Measurements from ENCODE around the gene GPX4. TPM values are rescaled to one million over a fixed set of nuclear protein-coding genes. Genes with fewer than 3 reads are reported as not detected.

Gene GPX4
- total RNA-seq, 1 donor from 2014 or later: 469 TPM

DNA sequence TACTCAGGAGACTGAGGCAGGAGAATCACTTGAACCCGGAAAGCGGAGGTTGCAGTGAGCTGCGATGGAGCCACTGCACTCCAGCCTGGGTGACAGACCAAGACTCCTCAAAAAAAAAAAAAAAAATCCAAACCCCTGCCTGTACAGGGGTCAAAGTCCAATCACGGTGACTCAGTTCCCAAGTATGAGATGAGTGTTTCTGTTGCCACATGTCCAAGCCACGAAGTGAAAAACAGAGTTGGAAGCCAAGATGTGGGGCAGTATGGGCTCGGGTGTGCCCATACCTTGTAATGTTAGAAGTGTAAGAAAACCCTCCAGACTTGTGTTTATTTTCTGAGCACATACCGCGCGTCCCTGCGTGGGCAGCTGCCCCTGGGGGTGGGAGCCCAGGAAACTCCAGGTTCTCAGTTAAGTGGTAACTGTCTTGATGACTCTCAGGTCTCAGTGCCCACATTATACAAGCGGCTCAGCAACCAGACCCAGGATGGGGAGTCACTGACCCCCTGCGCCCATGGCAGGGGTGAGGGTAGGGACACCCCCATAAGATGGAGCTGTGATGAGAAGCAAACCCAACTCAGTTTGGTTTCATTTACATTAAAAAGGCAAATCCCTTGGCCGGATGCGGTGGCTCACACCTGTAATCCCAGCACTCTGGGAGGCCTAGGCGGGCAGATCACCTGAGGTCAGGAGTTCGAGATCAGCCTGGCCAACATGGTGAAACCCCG lies 1.2 kb upstream of the GPX4 start:
- peak; percentile 51 to 96 for DNase-seq (ENCODE audit: low read depth in 2 of 2)

DNA sequence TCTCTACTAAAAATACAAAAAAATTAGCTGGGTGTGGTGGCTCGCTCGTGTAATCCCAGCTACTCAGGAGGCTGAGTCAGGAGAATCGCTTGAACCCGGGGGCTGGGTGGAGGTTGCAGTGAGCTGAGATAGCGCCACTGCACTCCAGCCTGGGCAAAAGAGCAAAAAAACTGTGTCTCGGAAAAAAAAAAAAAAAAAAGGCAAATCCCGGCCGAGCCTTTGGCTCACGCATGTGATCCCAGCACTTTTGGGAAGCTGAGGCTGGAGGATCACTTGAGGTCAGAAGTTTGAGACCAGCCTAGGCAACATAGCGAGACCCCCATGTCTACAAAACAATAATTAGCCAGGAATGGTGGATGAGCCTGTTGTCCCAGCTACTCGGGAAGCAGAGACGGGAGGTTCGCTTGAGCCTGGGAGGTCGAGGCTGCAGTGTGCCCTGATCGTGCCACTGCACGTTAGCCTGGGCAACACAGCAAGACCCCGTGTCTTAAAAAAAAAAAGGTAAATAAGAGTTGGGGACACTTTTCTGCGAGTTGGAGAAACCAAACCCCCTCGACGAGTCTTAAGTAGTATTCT lies 574 bp upstream of the GPX4 start:
- DNase-seq (ENCODE audit: low read depth in 2 of 2): no peak

DNA sequence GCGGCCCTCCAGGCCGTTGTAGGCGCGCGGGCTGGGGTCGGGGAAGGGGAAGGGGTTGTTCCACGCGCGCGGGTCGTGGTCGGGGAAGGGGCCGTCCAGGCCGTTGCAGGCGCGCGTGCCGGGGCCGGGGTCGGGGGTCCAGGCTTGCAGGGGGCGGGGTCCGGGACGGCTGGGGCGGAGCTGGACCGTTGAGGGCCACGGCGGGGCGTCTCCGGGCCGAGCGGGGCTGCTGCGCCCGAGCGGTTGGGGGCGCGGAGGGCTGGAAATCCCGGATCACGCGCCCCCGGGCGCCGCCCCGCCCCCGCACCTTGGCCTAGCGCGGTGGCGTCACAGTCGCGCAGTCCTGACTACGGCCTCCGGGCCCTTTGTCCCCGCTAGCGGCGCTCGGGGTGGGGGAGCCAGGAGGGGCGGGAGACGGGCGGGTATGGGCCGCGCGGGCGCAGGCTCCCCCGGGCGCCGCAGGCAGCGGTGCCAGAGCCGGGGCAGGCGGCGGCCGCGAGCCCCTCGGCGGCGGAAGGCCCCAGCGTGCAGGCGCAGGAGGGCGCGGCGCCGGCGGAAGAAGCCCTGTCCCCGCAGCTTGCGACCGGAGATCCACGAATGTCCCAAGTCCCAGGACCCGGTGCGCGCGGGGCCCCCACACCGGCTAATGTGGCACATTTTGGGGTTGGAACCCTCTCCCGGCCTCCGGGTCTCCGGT lies 665 bp downstream of the GPX4 start:
- peak; percentile 58 to 85 for DNase-seq (ENCODE audit: low read depth in 2 of 2)

DNA sequence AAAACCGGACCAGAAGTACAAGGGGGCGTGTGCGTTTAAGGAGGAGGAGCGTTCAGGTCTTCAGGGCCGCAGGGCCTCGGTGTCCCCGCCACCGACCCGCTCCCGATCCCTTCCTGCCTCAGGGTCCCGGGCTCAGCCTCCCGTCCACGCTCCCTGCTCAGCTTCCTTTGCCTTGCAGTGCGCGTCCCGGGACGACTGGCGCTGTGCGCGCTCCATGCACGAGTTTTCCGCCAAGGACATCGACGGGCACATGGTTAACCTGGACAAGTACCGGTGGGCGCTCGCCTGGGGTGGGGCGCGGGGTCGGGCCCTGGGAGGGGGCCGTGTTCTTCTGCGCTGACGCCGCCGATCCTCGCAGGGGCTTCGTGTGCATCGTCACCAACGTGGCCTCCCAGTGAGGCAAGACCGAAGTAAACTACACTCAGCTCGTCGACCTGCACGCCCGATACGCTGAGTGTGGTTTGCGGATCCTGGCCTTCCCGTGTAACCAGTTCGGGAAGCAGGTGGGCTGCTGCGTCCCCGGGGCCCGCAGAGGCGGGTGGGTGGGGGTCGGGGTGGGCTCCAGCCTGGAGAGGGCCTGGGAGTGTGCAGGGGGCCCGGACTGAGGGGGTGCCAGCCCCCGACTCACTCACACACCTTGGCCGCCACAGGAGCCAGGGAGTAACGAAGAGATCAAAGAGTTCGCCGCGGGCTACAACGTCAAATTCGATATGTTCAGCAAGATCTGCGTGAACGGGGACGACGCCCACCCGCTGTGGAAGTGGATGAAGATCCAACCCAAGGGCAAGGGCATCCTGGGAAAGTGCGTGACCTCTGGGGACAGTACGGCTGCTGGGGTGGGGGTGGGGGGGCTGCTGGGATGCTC lies 1.4 kb downstream of the GPX4 start:
- DNase-seq (ENCODE audit: low read depth in 2 of 2): peak in 1 of 2 donors; percentile 50

DNA sequence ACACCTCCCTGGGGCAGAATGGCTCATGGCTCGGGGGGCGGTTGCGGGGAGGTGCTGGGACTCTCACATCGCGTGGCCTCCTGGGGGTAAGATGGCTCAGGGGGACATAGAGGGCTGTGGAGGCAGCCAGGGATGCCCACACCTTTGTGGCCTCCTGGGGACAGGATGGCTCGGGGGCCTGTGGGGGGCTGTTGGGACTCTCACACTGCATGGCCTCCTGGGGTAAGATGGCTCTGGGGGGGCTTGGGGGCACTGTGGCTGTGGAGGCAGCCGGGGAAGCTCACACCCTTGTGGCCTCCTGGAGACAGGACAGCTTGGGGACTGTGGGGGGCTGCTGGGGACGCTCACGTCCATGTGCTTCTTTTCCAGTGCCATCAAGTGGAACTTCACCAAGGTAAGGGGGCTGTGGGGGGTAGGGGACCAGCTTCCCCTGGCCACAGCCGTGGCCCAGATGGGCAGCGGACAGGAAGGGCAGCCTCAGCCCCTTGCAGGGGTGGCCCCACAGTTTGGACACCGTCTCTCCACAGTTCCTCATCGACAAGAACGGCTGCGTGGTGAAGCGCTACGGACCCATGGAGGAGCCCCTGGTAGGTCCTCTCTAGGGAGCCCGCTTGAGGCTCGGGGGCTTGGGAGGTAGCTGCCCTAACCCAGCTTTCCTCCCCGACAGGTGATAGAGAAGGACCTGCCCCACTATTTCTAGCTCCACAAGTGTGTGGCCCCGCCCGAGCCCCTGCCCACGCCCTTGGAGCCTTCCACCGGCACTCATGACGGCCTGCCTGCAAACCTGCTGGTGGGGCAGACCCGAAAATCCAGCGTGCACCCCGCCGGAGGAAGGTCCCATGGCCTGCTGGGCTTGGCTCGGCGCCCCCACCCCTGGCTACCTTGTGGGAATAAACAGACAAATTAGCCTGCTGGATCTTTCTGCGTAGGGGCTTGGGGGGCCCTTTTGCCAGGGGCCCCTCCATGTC lies 2.4 kb downstream of the GPX4 start:
- no peak for DNase-seq (ENCODE audit: low read depth in 2 of 2)

DNA sequence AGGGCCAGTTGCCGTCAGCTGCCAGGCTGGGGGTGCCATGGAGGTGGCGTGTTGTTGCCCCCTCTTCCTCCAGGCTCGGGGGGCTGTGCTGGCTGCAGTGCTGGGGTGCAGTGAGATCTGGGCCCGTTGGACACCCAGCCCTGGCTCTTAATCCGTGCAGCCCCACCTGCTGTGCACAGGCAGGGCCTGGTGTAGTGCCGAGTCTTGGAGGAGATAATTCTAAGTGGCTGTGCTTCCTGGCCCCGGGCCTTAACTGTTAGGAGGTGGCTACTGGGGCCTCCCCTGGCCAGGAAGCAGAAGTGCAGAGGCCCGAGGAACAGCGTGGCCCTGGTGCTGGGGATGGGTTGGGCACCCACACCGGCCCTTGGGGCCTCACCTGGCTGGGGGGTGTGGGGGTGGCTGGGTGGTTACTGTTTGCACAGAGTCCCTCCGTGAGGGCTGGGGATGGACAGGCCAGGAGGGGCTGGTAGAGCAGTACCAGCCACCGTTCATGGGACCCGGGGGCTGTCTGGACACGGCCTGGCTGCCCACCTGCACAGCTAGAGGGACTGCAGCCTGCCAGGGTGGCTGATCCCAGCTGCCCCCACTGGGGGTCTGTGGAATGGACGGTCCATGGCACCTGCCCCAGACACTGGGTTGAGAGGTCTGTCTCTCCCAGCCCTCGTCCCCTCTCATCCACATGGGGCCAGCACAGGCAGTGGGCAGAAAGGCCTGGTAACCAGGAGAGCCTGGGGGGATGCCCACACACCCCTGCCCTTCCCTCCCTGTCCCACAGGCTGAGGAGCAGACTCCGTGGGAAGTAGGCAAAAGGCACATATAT lies 3.3 kb downstream of the GPX4 start:
- DNase-seq (ENCODE audit: low read depth in 2 of 2): no peak

DNA sequence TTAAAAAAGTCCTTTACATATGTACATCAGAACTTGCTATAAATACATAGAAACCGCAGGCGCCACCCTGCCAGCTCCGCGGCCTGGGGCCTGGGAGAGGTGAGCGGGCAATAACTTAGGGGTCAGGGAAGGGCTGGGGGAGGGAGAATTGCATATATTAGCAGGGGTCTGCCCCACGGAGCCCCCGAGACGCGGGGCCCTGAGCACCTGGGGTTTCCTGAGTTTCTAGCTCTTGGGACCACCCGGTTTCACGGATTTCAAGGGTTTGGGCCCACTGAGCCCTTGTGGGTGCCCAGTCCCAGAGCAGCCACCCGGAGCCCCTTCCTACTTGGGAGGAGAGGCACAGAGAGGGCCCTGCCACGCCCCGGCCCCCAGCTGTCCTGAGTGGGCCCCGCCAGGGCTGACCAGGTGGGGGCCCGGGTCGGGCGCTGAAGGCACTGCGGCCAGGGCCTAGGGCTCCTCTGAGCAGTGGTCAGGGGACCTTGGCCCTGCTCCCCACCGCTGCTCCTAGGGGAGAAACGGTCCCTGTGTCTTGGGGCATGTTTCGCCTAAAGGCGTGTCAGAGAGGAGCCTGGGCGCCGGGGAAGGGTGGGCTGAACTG lies 4.0 kb downstream of the GPX4 start:
- no peak for DNase-seq (ENCODE audit: low read depth in 2 of 2)

DNA sequence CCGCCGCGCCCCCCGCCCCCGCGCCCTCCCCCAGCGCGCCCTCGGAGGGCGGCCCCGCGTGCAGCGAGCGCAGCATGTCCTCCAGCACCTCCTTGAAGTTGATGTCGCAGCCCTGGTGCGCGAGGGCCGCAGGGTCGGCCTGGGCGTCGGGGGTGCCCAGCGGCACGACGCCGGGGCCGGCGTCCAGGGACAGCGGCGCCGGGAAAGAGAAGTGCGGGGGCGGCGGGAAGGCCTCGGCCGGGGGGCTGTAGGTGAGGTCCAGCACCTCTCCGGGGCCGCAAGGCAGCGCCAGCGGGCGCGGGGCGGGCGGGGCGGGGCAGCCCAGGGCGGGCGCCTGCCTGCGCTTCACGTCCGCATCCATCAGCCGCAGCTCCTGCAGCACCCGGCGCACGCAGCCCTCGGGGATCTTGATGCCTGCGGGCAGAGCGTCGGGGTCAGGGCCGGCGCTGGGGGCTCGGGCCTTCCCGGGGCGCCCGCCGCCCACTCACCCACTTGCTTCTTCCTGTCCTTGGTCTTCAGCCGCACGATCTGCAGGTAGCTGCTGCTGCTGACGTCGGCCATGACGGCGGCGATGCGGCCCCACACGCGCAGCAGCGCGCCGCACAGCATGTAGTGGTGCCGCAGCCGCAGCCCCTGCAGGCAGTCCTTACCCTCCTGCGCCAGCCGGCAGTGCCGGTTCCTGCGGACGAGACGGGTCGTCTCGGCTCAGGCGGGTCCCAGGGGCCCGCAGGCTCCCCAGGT lies 4.7 kb downstream of the GPX4 start:
- no peak for DNase-seq (ENCODE audit: low read depth in 2 of 2)

DNA sequence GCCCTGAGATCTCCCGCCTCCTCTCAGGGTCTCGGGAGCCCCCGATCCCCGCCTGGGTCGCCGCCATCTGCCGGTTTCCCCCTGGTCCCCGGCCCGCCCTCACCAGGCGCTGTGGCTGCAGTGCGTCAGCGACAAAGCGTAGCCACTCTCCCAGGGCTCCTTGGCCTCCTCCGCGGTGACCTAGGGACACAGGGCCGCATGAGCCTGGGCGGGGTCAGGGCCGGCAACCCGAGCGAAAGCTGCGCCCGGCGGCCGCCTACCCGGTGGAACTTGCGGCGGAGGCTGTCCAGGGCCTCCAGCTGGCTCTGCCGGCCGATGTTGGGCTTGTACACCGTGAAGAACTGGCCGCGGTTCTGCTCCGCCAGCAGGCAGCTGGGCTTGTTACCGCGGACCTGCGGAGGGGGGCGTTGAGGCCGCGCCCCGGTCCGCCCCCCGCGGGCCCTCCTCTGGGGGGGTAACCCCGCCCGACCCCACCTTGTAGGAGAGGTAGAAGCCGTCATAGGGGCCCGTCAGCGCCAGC lies 5.3 kb downstream of the GPX4 start:
- DNase-seq (ENCODE audit: low read depth in 2 of 2): no peak

DNA sequence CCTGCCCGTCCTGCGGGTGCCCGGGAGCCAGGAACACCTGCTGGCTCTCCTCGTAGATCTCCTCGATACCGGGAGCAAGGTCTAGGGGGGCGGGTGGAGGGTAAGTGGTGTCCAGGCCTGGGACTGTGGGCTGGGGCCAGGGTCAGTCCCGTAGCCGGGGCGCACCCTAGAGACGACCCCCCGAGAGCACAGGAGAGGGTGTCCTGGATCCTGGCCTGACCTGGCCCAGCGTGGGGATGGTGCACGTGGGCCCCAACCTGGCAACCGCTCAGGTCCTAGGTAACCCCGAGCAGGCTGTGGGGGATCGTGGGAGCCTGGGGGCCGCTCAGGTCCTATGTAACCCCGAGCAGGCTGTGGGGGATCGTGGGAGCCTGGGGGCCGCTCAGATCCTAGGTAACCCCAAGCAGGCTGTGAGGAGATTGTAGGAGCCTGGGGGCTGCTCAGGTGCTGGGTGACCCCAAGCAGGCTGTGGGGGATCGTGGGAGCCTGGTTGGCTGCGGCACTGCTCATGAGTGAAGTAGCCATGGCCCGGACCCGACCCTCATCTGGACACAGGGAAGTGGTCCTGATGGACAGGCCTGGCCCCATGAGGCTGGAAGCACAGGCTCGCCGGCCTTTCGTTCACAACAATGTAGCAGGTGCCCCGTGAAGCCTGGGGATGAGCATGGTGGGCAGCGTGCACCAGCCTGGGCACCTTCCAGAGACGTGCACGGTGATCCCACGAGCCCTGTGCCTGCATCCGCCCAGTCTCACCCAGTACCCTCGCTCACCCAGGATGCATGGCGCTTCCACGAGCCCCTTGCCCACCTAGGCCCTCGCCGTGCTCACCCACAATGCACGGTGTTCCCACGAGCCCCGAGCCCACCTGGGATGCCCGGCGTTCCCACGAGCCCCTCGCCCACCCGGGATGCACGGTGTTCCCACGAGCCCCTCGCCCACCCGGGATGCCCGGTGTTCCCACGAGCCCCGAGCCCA lies 6.2 kb downstream of the GPX4 start:
- no peak for DNase-seq (ENCODE audit: low read depth in 2 of 2)

DNA sequence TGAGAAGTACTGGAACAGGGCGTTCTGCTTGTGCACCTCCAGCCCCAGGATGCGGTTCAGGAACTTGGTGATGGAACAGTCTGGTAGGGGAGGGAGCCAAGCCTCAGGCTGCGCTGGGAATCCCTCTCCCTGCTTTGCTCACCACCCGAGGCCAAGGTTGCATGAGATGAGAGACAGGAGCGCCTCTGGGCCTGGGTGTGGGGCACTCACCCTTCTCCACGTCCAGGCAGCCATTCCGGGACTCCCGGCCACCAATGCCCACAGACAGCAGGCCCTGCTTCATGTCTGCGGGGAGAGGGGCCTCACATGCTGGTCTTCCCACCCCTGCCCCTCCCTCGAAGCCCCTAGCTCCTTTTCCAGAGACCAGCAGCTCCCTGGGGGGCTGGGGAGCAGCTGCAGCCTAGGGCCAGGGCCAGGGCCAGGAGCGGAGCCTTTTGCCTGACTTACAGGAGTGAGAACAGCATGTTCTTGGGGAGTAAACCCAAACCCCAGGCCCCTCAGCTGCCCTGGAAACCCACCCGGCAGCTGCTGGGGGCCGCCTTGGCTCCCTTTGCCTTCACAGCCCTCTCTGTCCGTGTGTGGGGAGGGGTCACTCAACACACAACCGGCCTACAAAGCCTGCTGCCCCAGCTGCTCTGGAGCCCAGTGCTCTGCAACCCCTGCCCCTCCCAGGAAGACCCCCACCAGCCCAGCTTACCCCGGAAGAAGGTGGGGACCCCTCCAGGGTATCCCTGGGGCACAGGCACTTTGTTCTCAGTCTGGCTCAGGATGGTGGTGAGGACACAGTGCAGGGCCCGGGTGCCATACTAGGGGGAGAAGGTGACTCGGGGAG lies 7.2 kb downstream of the GPX4 start:
- no peak for DNase-seq (ENCODE audit: low read depth in 2 of 2)

DNA sequence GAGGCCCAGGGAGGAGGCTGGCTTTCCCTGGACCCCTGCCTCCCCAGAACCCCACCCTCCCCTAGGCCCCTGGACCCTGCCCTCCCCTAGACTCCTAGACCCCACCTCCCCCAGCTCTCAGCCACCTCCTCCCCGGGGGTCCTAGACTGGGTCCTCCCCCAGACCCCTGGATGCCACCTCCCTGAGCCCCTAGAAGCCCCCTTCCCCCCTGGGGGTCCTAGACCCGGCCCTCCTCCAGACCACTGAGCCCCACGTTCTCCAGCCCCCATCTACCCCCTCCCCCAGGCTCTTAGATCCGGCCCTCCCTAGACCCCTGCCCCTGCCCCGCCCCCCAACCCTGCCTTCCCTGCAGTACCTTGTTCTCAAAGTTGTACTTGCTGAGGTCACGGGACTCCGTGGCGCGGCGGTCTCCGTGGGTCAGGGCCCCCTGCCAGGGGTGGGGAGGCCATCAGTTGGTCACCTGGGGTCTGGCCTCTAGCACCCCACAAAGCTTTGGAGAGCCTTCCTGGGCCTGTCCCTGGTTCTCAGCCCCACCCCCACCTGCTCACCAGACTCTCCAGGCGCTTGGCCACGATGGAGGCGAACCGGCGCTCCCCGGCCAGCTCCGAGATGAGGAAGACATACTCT lies 8.0 kb downstream of the GPX4 start:
- DNase-seq (ENCODE audit: low read depth in 2 of 2): no peak

DNA sequence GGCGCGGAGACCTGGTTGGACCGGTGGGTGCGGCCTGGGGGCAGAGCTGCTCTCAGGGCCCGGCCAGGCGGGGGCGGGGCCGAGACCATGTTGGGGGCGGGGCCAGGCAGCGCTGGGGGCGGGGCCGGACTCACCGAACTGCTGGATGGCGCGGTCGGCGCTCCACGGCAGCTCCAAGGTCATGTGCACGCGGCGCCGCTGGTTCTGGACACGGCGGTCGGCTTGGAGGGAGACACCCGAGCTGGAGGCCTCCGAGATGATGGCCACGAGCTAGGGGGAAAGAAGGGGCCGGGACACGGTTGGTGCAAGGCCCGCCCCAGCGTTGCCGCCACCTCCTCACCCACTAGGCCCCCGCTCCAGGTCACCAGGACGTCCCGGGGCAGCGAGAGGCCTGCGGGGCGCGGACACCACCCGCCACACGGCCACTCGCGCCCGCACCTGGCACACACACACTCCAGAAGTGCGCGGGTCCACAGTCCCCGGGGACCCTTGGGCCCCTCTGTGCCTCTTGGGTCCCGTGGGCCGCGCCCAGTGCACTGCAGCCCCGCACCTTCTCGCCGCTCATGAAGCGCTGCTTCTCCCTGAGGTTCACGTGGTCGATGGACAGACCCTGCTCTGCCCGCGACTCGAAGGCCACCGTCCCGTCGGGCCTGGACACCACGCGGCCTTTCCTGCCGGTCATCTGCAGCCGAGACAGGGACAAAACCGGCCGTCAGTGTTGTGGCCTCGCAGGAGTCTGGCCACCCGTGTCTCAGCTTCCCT lies 8.7 kb downstream of the GPX4 start:
- no peak for DNase-seq (ENCODE audit: low read depth in 2 of 2)

DNA sequence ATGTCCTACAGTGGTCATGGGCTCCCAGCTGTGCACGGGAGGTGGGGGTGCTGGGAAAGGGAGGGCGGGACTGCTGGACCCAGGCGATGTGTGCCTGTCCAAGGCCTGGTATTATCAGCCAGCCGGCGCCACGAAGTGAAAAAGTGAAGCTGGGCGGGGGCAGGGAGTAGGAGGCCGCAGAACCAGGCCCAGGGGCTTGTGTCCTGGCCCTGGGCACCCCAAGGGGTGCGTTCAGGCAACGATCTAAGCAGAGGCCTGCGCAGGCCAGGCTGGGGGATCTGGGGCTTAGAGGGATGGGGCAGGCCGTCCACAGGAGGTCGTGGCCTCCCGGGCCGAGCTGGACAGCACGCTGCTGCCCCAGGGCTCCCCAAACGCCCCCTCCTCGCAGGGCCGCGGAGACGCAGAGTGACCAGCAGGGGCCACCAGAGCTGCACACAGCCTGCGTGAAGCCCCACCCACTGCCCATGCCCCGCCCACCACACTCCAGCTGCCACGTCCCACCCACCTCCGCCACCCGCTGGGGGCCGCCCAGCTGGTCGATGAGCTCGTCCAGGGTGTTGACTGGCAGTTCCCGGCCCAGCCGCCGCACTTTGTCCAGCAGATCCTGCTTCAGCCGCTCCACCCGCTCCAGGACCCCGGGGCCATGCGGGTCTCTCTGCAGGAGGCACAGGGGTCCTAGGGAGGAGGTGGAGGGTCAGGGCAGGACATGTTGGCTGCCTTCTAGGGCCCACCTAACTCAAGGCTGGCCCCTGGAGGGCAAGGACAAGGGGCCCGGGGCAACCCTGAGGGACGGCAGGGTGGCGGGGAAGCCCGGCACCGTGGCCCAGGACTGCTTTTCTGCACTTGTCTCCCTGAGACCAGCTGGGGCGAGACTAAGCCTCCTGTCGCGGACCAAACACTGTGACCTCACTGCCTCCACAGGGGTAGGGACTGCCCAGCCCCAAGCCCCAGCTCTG lies 9.5 kb downstream of the GPX4 start:
- DNase-seq (ENCODE audit: low read depth in 2 of 2): peak; percentile 88 to 97

All from dermis microvascular lymphatic vessel endothelial cell (primary cell).